ENCODE measurements around the gene SRBD1.
A peak's percentile ranks its signal among the peaks of the same experiment; 100 is the strongest.

The SRBD1 gene

DNA sequence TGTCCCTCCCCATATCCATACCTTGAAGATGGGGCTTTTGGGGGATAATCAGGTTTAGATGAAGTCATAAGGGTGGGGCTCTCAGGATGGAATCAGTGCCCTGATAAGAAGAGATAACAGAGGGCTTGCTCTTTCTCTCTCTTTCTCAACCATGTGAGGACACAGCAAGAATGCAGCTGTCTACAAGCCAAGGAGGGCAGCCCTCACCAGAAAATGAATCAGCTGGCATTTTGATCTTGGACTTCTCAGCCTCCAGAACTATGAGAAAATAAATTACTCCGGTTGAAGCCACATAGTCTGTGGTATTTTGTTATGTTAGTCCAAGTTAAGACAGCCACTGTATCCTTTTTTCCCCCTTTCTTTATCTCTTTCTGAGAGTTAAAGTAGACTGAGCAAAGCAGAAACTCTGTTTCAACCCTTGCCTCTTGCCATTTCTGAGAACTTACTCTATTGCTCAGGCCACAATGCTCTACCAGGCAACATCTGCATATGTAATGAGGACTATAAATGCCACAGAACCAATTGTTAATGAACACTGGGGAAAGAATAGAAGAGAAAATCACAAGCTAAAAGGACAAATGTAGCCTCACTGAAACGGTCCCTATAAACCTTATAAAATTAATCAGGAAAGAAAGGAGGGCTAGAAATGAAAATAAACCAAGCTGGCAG is 56.9 kb downstream of the SRBD1 start:
- no peak for DNase-seq (ENCODE audit: low read depth in 2 of 2)

DNA sequence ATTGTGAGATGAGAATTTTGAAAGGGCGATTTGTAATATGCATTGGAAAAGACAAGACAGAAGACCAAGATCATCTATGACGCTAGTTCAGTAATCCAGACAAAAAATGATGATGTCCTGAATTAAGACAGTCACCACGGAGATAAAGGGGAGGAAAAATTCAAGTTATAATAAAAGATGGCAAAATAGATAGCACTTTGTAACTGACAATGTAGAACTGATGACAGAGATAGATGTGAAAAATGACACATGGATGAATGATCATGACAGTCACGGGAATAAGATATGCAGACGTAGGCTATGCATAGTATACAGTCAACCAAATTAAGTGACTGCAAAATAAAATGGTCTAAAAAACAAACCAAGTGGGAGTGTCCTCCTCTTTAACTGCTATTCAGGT is 59.2 kb downstream of the SRBD1 start:
- no peak for DNase-seq (ENCODE audit: low read depth in 2 of 2)

DNA sequence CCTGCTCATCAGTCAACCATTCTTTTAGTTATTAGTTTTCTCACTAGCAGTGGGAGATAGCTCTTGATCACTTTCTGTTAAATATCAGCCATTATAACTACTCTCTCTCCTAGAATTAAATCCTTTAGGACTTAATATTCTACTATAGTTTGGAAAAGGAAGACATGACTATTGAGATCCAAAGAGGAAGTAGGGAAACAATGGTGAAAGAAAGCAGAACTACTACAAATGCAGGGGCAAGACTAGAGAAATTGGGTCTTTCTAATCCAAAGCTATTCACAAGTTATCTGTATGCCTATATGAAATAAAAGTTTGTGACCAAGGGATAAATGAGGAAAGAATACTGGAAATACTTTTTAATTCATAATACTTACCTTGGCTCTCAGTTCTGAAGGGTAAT is 65.1 kb downstream of the SRBD1 start:
- no peak for DNase-seq (ENCODE audit: low read depth in 2 of 2)

DNA sequence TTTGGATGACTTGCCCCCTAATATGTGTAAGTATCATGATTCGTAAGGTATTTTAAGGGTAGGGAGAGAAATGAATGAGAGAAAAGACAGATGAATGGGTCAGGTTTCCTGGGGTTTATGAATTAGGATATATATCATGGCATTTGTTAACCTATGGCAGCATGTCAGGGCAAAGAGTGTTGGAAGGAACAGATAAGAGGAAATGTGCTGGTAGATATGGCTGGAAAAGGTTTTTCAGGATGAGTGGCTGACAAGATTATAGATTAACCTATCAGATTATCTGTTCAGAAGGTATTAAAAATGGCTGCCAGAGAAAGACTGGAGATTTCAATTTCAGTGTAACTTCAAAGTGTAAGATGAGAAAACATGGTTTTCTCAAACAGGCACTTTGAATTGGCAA is 67.8 kb downstream of the SRBD1 start:
- DNase-seq (ENCODE audit: low read depth in 2 of 2) = no peak

DNA sequence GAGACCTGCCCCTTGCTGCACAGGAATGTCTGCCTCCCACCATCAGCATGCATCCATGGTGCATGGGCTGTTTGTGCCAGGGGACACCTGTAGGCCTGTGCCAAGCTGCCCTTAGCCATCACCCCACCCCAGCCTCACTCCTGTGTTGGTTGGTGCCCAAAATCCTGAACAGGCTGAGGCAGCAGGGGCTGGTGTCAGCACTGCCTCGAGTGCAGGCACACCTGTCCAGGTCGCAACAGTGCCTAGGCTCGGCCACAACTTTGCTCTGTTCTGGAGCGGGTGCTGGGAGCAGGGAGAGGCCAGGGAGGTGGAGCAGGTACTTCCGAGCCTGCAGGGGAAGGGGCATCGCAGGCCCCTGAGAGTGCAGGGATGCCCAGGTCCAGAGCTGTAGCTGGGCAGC is 69.1 kb downstream of the SRBD1 start:
- no peak for DNase-seq (ENCODE audit: low read depth in 2 of 2)

DNA sequence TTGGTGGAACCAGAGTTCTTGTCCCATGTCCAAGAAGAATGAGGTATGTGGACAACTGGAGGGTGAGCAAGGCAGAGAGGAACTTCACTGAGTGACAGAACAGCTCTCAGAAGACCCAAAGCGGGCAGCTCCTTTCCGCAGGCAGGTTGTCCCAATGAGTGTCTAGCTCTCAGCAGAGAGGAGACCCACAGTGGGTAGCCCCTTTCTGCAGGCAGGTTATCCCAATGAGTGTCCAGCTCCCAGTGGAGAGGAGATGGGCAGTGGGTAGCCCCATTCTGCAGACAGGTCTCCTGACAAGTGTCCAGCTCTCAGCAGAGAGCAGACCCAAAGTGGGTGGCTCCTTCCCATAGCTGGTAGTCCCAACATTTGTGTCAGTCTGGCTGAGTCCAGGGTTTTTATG is 69.6 kb downstream of the SRBD1 start:
- no peak for DNase-seq (ENCODE audit: low read depth in 2 of 2)

DNA sequence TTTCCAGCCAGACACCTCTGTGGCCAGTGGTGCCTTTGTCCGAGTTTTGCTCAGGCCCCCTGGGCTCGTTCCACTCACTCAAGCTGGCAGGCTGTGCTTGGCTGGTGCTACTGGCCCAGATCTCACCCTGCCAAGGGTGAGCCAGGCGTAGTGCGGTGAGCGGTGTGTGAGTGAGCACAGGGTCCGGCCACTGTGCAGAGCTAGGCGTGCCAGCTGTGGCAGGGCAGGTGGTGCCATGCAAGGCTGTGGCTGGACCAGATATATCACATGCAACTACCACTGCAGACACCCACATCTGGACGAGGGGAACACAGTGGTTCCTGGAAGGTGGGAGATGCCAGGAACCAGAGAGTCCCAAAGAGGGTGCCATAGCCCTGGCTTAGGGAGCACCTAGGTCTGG is 70.1 kb downstream of the SRBD1 start:
- DNase-seq (ENCODE audit: low read depth in 2 of 2) = no peak

DNA sequence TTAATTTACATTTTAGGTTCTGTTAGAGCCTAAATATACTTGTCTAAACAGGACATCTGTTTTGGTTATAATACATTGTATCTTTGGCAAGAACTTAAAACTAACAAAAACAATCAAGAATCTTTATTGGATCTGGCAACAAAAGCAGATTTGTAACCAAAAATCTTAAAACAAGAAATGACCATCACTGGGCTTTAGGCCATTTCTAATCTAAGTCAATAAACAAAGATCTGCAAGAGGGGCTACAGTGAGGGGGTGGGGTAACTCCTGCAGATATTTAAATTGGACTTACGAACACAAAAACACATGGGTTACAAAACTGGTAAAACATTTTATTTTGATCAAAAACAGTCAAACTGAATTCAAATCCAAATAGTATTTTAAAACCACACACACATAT is 77.3 kb downstream of the SRBD1 start:
- DNase-seq (ENCODE audit: low read depth in 2 of 2) = no peak

DNA sequence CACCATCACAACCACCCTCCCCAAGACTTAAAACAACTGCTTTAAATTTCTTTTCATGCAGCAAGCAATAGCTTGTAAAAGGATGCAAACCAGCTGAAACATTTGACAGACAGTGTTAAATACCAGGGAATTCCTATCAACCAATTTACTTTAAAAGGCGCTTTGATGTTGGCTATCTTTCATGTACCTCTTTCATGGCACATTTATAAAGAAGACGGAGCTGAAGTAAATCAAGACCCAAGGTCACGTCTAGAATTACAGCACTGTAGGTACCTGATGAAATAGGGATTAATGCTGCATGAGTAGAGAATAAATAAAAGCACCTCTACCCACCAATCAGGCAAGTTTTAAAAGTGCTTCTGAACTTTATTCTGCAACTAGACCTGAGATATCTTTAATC is 78.9 kb downstream of the SRBD1 start:
- no peak for DNase-seq (ENCODE audit: low read depth in 2 of 2)

DNA sequence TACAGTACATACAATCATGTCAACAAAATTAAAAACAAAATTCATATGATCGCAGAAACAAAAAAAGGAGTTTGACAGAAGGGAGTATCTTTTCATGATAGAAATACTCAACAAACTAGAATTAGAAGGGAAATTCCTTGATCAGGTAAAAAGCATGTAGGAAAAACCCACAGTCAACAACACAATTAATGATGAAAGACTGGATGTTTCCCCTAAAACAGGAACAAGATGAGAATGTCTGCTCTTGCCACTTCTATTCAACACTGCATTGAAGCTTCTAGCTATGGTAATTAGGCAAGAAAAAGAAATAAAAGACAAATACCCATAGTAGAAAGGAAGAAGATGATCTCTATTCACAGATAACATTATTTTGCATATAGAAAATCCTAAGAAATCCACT is 87.1 kb downstream of the SRBD1 start:
- no peak for DNase-seq (ENCODE audit: low read depth in 2 of 2)

DNA sequence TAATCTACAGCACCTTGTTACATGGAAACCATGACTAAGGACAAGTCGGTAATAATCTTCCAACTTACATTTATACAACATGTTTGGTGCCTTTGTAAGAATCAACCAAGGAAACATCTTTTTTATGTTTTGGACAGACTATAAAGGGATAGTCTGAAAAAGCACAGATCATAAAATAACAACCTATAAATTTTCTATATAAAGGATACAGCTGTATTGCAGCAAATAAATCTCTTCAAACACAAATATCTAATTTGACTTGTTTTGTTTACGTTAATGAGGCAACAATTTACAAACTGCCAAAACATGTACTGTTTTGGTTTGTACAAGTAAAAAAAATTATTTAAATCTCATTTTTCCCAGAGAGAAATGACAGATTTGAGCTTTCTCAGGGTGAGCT is 92.5 kb downstream of the SRBD1 start:
- no peak for DNase-seq (ENCODE audit: low read depth in 2 of 2)

DNA sequence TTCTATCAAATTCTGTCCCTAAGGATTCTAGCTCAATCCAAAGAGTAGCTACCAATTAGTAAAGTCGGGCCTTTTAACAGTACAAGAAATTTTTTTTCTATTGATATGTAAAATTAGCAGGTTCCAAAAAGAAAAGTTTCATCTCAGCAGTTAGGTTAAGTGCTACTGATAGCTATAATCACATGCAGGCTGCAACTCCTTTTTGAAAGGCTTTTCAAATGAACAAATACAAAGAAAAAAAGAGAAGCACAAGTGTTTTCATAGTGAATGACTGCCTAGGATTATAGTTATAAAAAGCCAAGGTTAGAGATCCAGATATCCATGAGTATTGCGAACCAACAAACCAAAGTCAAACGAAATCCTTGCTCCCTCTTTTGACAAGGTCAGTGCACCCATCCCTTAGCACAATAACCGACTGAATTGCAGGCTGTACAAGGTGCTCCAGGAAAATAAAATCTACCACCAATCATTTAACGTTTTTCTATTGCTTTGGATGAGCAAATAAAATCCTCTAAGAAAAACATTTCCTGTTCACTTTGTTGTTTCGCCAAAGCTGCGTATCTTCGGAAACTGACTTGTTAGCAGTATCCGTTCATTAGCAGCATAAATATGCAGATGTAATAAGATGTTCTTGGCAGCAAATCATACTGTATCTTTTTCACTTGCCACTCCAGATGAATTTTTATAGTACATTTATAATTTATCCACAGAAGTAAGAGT is 100.2 kb downstream of the SRBD1 start:
- DNase-seq (ENCODE audit: low read depth in 2 of 2) = no peak

DNA sequence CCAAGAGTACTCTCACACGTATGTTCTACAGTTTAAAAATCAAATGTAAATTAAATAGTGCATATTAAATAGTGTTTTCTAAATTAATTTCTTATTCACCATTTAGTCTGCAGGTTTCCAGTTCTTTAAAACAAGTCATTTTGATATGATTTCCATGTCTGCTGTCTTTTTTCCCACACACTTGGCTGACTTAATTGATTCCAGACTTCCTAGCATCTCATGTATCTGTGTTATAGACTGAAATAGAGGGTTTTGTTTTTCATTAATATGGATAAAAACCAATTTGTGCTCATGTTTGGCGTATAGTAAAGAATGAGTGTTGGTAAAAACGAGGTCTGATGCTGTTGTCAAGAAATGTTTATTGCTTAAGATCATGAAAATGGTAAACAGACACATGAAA is 104.3 kb downstream of the SRBD1 start:
- DNase-seq (ENCODE audit: low read depth in 2 of 2) = no peak

DNA sequence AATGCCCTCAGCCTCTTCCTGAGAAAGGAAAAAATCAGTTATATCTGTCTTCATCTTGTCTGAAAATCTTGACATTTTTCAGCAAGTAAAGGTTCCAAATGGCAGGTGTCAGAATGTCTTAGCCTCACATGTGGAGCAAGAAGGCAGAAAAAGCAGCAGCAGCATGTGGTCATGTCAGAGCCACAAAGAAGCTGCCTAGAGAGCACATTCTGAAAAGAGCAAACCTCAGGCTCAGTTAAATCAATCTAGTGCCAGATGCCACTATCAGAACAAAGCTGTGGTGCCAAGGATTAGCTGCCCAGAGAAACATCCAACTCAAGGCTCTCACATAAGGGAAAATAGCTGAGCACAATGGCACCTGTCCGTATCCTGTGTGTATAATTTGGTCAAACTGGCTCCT is 105.9 kb downstream of the SRBD1 start:
- no peak for DNase-seq (ENCODE audit: low read depth in 2 of 2)

DNA sequence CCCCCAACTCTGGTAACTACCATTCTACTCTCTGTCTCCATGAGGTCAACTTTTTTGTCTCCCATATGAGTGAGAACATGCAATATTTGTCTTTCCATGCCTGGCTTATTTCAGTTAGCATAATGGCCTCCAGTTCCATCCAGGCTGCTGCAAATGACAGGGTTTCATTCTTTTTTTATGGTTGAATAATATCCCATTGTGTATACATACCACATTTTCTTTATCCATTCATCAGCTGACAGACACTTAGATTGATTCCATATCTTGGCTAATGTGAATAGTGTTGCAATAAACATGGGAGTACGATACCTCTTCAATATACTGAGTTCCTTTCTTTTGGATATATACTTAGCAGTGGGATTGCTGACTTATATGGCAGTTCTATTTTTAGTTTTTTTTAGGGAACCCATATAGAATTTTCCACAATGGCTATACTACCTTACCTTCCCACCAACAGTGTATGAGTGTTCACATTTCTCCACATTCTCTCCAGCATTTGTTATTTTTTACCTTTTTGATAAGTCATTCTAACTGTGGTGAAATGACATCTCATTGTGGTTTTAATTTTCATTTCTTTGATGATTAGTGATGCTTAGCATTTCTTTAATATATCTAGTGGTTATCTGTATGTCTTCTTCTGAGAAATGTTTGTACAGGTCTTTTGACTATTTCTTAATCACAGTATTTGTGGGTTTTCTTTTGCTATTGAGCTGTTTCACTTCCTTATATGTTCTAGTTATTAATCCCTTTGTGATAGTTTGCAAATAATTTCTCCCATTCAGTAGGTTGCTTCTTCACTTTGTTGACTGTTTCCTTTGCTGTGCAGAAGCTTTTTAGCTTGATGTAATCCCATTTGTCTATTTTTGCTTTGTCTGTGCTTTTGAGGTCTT is 112.2 kb downstream of the SRBD1 start:
- DNase-seq (ENCODE audit: low read depth in 2 of 2) = no peak

DNA sequence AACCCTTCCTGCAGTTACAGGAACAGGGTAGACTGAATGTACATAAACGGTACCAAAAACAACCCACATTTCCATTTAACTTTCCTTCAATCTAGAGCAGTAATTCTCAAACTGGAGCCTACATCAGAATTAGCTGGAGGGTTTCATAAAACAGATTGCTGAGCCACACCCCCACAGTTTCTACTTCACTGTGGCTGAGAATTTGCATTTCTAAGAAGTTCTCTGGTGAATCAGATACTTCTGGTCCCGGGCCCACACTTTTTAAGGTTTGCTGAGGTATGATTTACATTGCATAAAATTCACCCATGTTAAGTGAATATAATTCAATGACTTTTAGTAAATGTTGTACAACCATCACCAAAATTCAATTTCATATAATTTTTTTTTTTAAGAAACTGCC is 113.7 kb downstream of the SRBD1 start:
- DNase-seq (ENCODE audit: low read depth in 2 of 2) = peak in 1 of 2 donors; percentile 3

DNA sequence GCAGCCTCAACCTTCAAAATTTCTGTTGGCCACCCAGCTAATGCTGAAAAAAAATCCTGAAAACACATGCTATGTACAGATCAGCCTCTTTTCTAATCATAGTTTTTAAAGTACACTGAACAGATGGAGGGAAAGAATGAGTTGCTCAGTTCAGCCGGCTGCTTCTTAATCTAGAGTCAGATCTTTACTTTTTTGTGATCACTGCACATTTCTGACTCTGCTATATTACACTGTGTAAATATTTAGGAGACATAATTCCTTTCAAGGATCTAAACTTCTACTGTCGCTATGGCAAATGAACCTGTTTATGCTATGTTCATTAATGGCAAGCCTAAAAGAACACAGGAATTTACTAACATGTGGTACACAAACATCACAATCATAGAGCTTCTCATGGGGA is 114.2 kb downstream of the SRBD1 start:
- DNase-seq (ENCODE audit: low read depth in 2 of 2) = no peak

DNA sequence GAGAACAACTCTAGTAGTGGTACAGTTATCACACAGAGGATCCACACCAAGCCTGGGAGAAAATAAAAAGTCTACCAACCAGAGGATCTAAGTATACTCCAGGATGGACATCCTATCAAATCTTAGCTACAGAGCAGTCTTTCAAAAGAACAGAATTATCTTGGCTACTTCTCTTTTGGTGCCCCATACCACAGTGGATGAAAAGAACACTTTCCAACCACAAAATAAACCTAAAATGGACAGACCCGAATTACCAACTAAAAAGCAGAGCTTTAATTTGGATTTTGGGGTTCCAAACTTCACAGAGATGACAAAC is 116.1 kb downstream of the SRBD1 start:
- no peak for DNase-seq (ENCODE audit: low read depth in 2 of 2)

DNA sequence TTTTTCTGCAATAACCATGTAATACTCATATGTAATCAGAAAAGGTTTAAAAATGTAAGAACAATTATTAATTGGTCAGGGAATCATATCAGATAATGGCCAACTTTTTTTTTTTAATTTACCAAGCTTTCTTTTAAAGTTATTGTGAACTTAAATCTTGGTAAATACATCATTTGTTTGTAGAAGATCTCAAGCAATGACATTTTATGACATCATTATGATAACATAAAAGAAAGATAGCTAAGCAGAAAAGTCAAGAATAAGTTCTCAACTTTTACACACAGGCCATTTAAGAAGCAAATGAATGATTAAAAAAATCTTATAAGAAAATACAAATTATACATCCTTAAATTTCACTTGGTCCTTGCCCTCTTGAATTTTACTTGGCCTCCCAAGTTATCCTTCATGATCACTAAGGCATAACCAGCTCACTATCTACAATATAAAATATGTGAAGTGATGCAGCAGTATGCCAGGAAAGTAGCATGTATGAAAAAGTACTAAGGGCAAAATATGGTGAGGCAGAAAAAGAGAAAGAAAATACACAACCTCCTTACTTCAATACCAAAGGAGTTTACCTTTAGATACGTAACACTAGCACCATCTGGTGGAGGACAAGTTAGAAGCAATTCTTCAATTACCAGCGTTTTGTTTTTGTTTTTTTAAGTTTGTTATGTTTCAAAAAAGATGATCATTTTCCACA is 116.6 kb downstream of the SRBD1 start:
- DNase-seq (ENCODE audit: low read depth in 2 of 2) = no peak

DNA sequence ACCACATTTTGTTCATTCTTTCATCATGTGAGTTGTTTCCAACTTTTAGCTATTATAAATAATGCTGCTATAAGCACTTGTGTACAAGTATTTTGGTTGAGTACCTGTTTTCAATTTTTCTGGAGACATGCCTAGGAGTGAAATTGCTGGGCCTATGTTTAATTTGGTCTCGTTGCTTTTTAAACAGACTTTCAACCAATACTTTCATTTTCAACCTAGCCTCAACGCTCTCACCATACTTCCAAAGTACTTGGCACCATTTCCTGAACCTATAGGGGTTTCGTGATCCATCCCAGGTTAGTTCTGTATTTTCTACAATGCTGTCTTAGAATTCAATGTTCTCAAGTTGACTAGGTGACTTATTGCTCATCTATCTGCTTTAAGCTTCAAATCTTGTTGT is 126.1 kb downstream of the SRBD1 start:
- no peak for DNase-seq (ENCODE audit: low read depth in 2 of 2)

DNA sequence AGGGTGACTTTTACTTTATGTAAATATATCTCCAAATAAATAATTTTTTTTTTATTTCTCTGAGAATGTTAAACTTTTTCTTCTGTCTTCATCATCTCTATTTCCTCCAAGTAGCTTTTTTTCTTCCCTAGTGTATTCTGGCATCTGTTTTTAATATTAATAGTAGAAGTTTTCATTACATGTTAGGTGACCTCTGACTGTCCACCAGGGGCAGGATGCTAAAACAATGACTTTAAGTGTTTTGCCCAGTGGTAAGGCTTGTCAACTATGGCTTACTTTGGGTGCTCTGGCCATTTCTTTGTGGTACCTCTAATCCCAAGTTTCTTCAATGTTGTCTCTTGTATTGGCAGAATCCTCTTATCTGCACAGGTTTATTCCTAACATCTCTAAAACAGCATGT is 127.1 kb downstream of the SRBD1 start:
- DNase-seq (ENCODE audit: low read depth in 2 of 2) = no peak

DNA sequence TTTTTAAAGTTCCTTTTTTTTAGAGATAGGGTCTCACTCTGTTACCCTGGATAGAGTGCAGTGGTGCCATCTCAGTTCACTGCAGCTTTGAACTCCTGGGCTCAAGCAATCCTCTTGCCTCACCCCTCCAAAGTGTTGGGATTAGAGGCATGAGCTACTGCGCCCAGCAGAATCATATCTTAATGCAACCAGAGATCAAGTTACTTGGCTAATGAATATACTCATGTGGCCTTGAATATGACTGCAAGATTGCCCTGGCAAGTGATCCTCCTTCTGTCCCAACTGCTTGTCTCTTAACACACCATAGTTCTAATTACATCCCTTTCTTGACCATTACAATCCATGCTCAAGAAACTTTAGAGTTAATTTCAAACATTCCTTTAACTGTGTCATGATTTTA is 133.5 kb downstream of the SRBD1 start:
- no peak for DNase-seq (ENCODE audit: low read depth in 2 of 2)
